Bronchial epithelial cell (primary cell): ENCODE measurements around the gene POLR2L. TPM values are rescaled to one million over a fixed set of nuclear protein-coding genes. Genes with fewer than 3 reads are reported as not detected.
A peak's percentile ranks its signal among the peaks of the same experiment; 100 is the strongest.

Source experiments
- DNase-seq: peaks from one replicate; pipeline ENCODE4 v3.0.0-alpha.2; 2010; ENCODE audit warnings: low read depth
- FAIRE-seq: peaks from 2 replicates; lab custom pipeline; 2011; peaks lifted over from hg19 to GRCh38; lab: Jason Lieb, UNC
- H3K27me3 ChIP-seq: 2 replicates; pipeline ENCODE4 v1.5.1; 2011; ENCODE audit warnings: low read length; ENCODE audit not compliant: control insufficient read depth, insufficient read depth
- H3K36me3 ChIP-seq: 2 replicates; pipeline ENCODE4 v1.5.1; 2011; ENCODE audit warnings: low read length; ENCODE audit not compliant: control insufficient read depth, insufficient read depth
- H3K4me3 ChIP-seq: 2 replicates; pipeline ENCODE4 v1.5.1; 2011; ENCODE audit warnings: mild to moderate bottlenecking, low read depth, low read length, control low read depth
- CTCF ChIP-seq: IDR thresholded peaks from 2 replicates; pipeline ENCODE4 v1.5.1; 2011; ENCODE audit warnings: mild to moderate bottlenecking, moderate library complexity, low read length, control low read depth, inconsistent platforms; ENCODE audit not compliant: insufficient read depth, severe bottlenecking
- total RNA-seq: library from RNA; depleted of rRNA; stranded (reverse); fragments of >200 nt; gene quantifications from 2 replicates; pipeline ENCODE4 v1.2.1, GENCODE V29; 2014

Gene POLR2L
- total RNA-seq, 1 donor from 2014 or later = 8.7 TPM

DNA sequence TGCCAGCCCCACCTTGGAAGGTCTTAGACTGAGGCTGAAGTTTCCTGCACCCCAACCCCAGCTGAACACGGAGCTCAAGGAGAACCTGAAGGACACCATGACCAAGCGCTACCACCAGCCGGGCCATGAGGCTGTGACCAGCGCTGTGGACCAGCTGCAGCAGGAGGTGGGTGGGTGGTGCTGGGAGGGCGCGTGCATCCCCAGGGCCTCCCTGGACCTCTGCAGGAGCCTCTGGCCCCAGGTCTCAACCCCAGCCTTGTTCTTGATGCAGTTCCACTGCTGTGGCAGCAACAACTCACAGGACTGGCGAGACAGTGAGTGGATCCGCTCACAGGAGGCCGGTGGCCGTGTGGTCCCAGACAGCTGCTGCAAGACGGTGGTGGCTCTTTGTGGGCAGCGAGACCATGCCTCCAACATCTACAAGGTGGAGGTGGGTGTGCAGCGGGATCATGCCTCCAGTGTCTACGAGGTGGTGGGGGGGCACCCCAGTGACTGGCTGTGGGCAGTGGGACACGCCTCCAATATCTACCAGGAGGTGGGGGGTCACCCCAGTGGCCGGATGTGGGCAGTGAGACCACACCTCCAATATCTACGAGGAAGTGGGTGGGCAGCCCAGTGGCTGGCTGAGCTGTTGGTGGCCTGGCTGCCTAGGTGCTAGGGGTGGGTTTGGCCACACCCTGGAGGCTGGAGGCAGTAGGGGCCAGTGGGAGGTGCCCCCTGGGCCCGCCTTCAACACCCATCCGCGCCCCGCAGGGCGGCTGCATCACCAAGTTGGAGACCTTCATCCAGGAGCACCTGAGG, 4.9 kb downstream of the POLR2L start:
- no peak overlapping the region for H3K4me3 ChIP-seq
- H3K27me3 ChIP-seq = no peaks in the 10 kb centered on the region
- no peak for TF ChIP-seq CTCF
- H3K36me3 ChIP-seq = peaks cover 42% of the 10 kb centered on the region
- DNase-seq (no peak), FAIRE-seq (no peak)

- Histone ChIP-seq H3K27me3 (no peaks in the 10 kb centered on the region), H3K36me3 (peaks cover 42% of the 10 kb centered on the region), H3K4me3 (no peak overlapping the region)
- DNase-seq (no peak), FAIRE-seq (no peak)
- no peak for TF ChIP-seq CTCF
Measured at GRCh38 chr11:836700-837099, 5.6 kb downstream of the POLR2L start.

GRCh38 chr11:836274-836673, 6.1 kb downstream of the POLR2L start:
- no peak for TF ChIP-seq CTCF
- Histone ChIP-seq H3K27me3 (no peaks in the 10 kb centered on the region), H3K36me3 (peaks cover 41% of the 10 kb centered on the region), H3K4me3 (no peak overlapping the region)
- DNase-seq (no peak), FAIRE-seq (no peak)

GRCh38 chr11:834371-835316, 7.7 kb downstream of the POLR2L start:
- peaks cover 1% of the 10 kb centered on the region for H3K27me3 ChIP-seq
- peak overlapping the region; percentile 16 for H3K4me3 ChIP-seq
- TF ChIP-seq CTCF = no peak
- DNase-seq = peak; percentile 89
- peaks cover 28% of the 10 kb centered on the region for H3K36me3 ChIP-seq
- peak; percentile 52 for FAIRE-seq

GRCh38 chr11:833849-834311, 8.4 kb downstream of the POLR2L start:
- Histone ChIP-seq H3K27me3 (peaks cover 2% of the 10 kb centered on the region), H3K36me3 (peaks cover 24% of the 10 kb centered on the region), H3K4me3 (peak overlapping the region; percentile 67)
- TF ChIP-seq CTCF = no peak
- DNase-seq = peak; percentile 40
- no peak for FAIRE-seq
